ENCODE data around the gene IL23A.

DNA sequence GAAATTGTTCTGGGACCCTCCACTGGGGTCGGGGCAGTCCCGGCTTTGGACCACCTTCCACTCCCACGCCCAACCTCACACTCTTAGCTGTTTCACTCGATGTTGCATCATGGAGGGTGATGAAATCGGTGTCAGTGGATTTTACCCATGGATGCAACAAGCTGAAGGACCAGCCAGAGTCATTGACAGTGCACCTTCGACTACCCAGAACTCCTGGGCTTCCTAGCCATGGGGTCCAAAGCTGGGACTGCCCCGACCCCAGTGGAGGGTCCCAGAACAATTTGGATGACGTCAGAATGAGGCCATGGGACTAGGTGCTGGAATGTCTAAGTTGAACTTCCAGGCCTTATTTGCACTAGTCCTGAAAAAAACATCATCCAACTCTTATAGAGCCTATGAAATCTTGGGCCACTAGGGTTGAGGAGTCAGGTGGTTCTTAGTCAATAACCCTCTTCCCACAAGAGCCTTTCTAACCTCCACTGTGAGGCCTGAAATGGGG lies 882 bp upstream of the IL23A start:
- TF ChIP-seq, protein P1, sequence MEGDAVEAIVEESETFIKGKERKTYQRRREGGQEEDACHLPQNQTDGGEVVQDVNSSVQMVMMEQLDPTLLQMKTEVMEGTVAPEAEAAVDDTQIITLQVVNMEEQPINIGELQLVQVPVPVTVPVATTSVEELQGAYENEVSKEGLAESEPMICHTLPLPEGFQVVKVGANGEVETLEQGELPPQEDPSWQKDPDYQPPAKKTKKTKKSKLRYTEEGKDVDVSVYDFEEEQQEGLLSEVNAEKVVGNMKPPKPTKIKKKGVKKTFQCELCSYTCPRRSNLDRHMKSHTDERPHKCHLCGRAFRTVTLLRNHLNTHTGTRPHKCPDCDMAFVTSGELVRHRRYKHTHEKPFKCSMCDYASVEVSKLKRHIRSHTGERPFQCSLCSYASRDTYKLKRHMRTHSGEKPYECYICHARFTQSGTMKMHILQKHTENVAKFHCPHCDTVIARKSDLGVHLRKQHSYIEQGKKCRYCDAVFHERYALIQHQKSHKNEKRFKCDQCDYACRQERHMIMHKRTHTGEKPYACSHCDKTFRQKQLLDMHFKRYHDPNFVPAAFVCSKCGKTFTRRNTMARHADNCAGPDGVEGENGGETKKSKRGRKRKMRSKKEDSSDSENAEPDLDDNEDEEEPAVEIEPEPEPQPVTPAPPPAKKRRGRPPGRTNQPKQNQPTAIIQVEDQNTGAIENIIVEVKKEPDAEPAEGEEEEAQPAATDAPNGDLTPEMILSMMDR (IDR thresholded peaks at IDR 0.05) = no peak
- TF ChIP-seq POLR2A (IDR thresholded peaks at IDR 0.05) = no peak

Measured in prostate gland (tissue), 2 donors.